WTC11 (cell line): ENCODE results near the gene ESRRG. TPM values are rescaled to one million over a fixed set of nuclear protein-coding genes. Genes with fewer than 3 reads are reported as not detected.

Source experiments
- ATAC-seq: fragments of 200-7000 bp; cut with Tn5 transposase; 2 replicates; pipeline ENCODE4 v1.10.0; 2021; ENCODE audit warnings: mild to moderate bottlenecking, moderate library complexity
- CTCF ChIA-PET: fragments of 300-600 bp; sonication (Branson Sonifier 250); formaldehyde crosslinking; loops from one replicate; lab custom pipeline; 2021; ENCODE audit warnings: antibody characterized with exemption; lab: Charles Lee
- POLR2A ChIA-PET: fragments of 350-600 bp; sonication (Branson Sonifier 250); formaldehyde crosslinking; loops from one replicate; lab custom pipeline; 2021; ENCODE audit warnings: antibody characterized with exemption; lab: Charles Lee
- DNase-seq: peaks from one replicate; pipeline ENCODE4 v3.0.0; 2021; ENCODE audit warnings: low spot score
- H3K27ac Mint-ChIP-seq: 2 replicates; pipeline ENCODE4 v1.8.0; 2021; ENCODE audit warnings: mixed read lengths
- H3K27me3 Mint-ChIP-seq: 2 replicates; pipeline ENCODE4 v1.8.0; 2021; ENCODE audit warnings: low read depth, mild to moderate bottlenecking, moderate library complexity, mixed read lengths
- H3K36me3 Mint-ChIP-seq: 2 replicates; pipeline ENCODE4 v1.8.0; 2021; ENCODE audit warnings: mixed read lengths
- H3K4me1 Mint-ChIP-seq: 2 replicates; pipeline ENCODE4 v1.8.0; 2022; ENCODE audit warnings: mixed read lengths
- H3K4me3 Mint-ChIP-seq: 2 replicates; pipeline ENCODE4 v1.8.0; 2021; ENCODE audit warnings: mild to moderate bottlenecking, moderate library complexity, mixed read lengths
- H3K9me3 Mint-ChIP-seq: 2 replicates; pipeline ENCODE4 v1.8.0; 2021; ENCODE audit warnings: mixed read lengths
- CREB1 ChIP-seq: sonication (generic); formaldehyde crosslinking; IDR thresholded peaks from 2 replicates; pipeline ENCODE4 v1.8.0; 2023; ENCODE audit warnings: mild to moderate bottlenecking, missing genetic modification reagents
- EMX1 ChIP-seq: fragments of 250-450 bp; sonication (Bioruptor Pico); IDR thresholded peaks from 2 replicates; pipeline ENCODE4 v1.8.0; 2021; ENCODE audit warnings: mild to moderate bottlenecking
- FOXJ3 ChIP-seq: sonication (generic); formaldehyde crosslinking; IDR thresholded peaks from 2 replicates; pipeline ENCODE4 v1.9.0; 2021; ENCODE audit warnings: missing genetic modification reagents, mild to moderate bottlenecking, borderline replicate concordance
- JUN ChIP-seq: sonication (generic); formaldehyde crosslinking; IDR thresholded peaks from 2 replicates; pipeline ENCODE4 v1.8.0; 2023; ENCODE audit warnings: mild to moderate bottlenecking, missing genetic modification reagents
- OVOL2 ChIP-seq: fragments of 250-450 bp; sonication (Bioruptor Pico); IDR thresholded peaks from 2 replicates; pipeline ENCODE4 v1.9.0; 2021; ENCODE audit warnings: mild to moderate bottlenecking, borderline replicate concordance
- ZBTB21 ChIP-seq: sonication (generic); formaldehyde crosslinking; IDR thresholded peaks from 2 replicates; pipeline ENCODE4 v1.8.1; 2023; ENCODE audit warnings: mild to moderate bottlenecking, missing genetic modification reagents, borderline replicate concordance
- ZNF138 ChIP-seq: sonication (generic); formaldehyde crosslinking; conservative IDR thresholded peaks from 2 replicates; pipeline ENCODE4 v1.8.1; 2022; ENCODE audit warnings: mild to moderate bottlenecking, moderate library complexity, missing genetic modification reagents
- ZNF423 ChIP-seq: fragments of 250-450 bp; sonication (Bioruptor Pico); IDR thresholded peaks from 2 replicates; pipeline ENCODE4 v2.1.2; 2022; ENCODE audit warnings: mild to moderate bottlenecking, moderate library complexity
- total RNA-seq: library from RNA; stranded (reverse); gene quantifications from 3 replicates; pipeline ENCODE4 v1.2.3, GENCODE V29; 2021
- TF ChIP-seq, protein P1 (sequence below): fragments of 250-450 bp; sonication (Bioruptor Pico); IDR thresholded peaks from 2 replicates; pipeline ENCODE4 v1.9.0; 2021; ENCODE audit warnings: mild to moderate bottlenecking
- TF ChIP-seq, protein P2 (sequence below): sonication (generic); formaldehyde crosslinking; IDR thresholded peaks from 2 replicates; pipeline ENCODE4 v1.8.0; 2023; ENCODE audit warnings: mild to moderate bottlenecking, missing genetic modification reagents
- TF ChIP-seq, protein P3 (sequence below): sonication (generic); formaldehyde crosslinking; IDR thresholded peaks from 2 replicates; pipeline ENCODE4 v1.8.1; 2023; ENCODE audit warnings: mild to moderate bottlenecking, missing genetic modification reagents
- TF ChIP-seq, protein P4 (sequence below): sonication (generic); formaldehyde crosslinking; IDR thresholded peaks from 2 replicates; pipeline ENCODE4 v1.8.1; 2022; ENCODE audit warnings: mild to moderate bottlenecking, missing genetic modification reagents, moderate library complexity, borderline replicate concordance
- TF ChIP-seq, protein P5 (sequence below): fragments of 200-600 bp; IDR thresholded peaks from 2 replicates; pipeline ENCODE4 v1.8.0; 2022; ENCODE audit warnings: antibody characterized with exemption

Gene ESRRG
- total RNA-seq, 1 experiment from 2014 or later: 2.3 TPM

DNA sequence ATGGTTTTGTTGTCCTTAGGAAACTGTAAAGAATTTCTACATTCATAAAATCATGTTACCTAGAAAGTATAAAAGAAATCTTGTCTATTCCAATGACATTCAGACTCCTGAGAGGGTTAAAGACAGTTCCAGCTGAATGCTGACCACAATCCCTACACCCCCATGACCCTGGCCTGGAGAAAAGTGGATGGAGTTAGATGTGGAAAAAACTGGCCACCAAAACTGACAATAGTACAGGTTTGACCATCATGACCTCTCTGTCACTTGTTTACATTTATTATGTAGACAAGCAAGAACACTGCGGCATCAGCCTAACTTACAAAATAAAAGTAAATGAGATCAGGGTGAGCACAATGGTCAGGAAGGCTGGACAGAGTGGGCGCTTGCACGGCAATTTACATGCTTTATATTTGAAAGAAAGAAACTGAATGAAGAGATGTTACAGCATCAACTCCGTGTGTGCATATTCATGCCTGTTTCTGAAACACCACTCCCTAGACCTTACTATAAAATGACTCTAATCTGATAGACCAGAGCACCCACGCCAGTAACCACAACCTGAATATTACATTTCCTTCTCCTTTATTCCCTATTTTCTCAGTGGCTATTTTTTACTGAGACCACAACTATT is 116.0 kb downstream of the ESRRG start:
- ChIA-PET POLR2A (no interaction called here), CTCF (no interaction called here)
- Mint-ChIP-seq H3K4me1 (peaks cover 4% of the 10 kb centered on the region; the same call in 1 of the 2 replicates), H3K27me3 (no peaks in the 10 kb centered on the region), H3K4me3 (no peak overlapping the region), H3K27ac (no peak overlapping the region), H3K36me3 (no peaks in the 10 kb centered on the region), H3K9me3 (no peaks in the 10 kb centered on the region)
- DNase-seq (no peak), ATAC-seq (no peak)
- TF ChIP-seq CREB1 (CRISPR knock-in tag) (no peak), EMX1 (CRISPR knock-in tag) (no peak)

DNA sequence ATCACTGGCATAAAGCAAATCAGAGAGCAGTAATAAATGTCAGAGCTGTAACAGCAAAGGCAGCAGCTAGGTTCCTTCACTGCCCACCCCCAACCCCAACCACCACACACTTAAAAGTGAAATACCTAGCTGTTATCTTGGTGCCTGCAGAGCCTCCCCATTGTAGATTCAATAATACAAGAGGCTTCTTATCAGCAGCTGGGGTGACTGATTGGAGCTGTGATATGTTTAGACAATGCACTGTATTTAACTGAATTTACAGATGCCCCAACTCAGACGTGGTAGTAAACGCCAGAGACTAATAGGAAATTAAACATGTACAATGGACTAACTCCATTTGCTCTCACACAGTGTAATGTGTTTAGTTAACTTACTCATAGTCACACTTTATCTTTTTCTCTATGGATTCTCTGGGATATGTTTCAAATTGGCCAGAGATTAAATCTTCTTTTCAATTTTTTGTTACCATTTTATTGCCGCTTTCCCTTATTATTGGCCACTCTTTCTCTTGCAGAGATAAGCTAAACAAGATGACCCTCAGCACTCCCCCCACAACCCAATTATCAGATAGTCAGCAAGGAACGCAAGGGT is 117.1 kb downstream of the ESRRG start:
- POLR2A ChIA-PET: no interaction called here
- peaks cover 8% of the 10 kb centered on the region for H3K4me1 Mint-ChIP-seq
- no peak overlapping the region for H3K4me3 Mint-ChIP-seq
- no peaks in the 10 kb centered on the region for H3K36me3 Mint-ChIP-seq
- CTCF ChIA-PET: interaction anchor here (0.9 kb wide), 1 partner anchor 295 kb away, joined by 4 read pairs; no protein-coding TSS in a partner anchor
- no peaks in the 10 kb centered on the region for H3K9me3 Mint-ChIP-seq
- ATAC-seq: peak; percentile 16; the same call in 1 of the 2 replicates
- H3K27ac Mint-ChIP-seq: no peak overlapping the region
- no peak for TF ChIP-seq ZNF423
- TF ChIP-seq, protein P1, sequence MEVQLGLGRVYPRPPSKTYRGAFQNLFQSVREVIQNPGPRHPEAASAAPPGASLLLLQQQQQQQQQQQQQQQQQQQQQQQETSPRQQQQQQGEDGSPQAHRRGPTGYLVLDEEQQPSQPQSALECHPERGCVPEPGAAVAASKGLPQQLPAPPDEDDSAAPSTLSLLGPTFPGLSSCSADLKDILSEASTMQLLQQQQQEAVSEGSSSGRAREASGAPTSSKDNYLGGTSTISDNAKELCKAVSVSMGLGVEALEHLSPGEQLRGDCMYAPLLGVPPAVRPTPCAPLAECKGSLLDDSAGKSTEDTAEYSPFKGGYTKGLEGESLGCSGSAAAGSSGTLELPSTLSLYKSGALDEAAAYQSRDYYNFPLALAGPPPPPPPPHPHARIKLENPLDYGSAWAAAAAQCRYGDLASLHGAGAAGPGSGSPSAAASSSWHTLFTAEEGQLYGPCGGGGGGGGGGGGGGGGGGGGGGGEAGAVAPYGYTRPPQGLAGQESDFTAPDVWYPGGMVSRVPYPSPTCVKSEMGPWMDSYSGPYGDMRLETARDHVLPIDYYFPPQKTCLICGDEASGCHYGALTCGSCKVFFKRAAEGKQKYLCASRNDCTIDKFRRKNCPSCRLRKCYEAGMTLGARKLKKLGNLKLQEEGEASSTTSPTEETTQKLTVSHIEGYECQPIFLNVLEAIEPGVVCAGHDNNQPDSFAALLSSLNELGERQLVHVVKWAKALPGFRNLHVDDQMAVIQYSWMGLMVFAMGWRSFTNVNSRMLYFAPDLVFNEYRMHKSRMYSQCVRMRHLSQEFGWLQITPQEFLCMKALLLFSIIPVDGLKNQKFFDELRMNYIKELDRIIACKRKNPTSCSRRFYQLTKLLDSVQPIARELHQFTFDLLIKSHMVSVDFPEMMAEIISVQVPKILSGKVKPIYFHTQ (CRISPR knock-in tag): no peak
- TF ChIP-seq, protein P2, sequence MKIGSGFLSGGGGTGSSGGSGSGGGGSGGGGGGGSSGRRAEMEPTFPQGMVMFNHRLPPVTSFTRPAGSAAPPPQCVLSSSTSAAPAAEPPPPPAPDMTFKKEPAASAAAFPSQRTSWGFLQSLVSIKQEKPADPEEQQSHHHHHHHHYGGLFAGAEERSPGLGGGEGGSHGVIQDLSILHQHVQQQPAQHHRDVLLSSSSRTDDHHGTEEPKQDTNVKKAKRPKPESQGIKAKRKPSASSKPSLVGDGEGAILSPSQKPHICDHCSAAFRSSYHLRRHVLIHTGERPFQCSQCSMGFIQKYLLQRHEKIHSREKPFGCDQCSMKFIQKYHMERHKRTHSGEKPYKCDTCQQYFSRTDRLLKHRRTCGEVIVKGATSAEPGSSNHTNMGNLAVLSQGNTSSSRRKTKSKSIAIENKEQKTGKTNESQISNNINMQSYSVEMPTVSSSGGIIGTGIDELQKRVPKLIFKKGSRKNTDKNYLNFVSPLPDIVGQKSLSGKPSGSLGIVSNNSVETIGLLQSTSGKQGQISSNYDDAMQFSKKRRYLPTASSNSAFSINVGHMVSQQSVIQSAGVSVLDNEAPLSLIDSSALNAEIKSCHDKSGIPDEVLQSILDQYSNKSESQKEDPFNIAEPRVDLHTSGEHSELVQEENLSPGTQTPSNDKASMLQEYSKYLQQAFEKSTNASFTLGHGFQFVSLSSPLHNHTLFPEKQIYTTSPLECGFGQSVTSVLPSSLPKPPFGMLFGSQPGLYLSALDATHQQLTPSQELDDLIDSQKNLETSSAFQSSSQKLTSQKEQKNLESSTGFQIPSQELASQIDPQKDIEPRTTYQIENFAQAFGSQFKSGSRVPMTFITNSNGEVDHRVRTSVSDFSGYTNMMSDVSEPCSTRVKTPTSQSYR: no peak
- TF ChIP-seq, protein P3, sequence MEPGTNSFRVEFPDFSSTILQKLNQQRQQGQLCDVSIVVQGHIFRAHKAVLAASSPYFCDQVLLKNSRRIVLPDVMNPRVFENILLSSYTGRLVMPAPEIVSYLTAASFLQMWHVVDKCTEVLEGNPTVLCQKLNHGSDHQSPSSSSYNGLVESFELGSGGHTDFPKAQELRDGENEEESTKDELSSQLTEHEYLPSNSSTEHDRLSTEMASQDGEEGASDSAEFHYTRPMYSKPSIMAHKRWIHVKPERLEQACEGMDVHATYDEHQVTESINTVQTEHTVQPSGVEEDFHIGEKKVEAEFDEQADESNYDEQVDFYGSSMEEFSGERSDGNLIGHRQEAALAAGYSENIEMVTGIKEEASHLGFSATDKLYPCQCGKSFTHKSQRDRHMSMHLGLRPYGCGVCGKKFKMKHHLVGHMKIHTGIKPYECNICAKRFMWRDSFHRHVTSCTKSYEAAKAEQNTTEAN (CRISPR knock-in tag): no peak
- H3K27me3 Mint-ChIP-seq: peaks cover 4% of the 10 kb centered on the region; the same call in 1 of the 2 replicates
- DNase-seq: no peak

DNA sequence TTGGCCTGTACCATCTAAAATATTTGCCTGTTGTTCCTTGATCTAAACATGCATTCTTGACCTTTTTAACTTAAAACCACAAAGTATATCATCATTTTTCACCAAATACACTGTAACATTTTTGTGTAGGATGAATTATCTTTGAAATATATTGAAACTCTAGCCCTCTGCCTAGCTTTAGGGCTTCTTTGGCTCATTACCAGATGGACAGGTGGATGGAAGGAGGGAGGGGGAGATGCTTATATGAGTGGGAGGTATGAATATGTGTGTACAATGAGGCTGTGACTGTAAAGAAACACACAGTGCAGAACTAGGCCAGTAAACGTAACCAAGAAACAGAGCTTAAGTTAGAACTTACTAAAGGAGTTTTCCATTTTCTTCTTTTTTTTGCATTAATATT is 118.5 kb downstream of the ESRRG start:
- Mint-ChIP-seq H3K36me3 (no peaks in the 10 kb centered on the region), H3K4me1 (peaks cover 19% of the 10 kb centered on the region), H3K4me3 (no peak overlapping the region), H3K9me3 (no peaks in the 10 kb centered on the region), H3K27ac (no peak overlapping the region), H3K27me3 (peaks cover 4% of the 10 kb centered on the region; the same call in 1 of the 2 replicates)
- TF ChIP-seq FOXJ3 (CRISPR knock-in tag) (no peak), ZBTB21 (CRISPR knock-in tag) (no peak), OVOL2 (CRISPR knock-in tag) (no peak), ZNF138 (CRISPR knock-in tag) (no peak), JUN (no peak)
- TF ChIP-seq, protein P4, sequence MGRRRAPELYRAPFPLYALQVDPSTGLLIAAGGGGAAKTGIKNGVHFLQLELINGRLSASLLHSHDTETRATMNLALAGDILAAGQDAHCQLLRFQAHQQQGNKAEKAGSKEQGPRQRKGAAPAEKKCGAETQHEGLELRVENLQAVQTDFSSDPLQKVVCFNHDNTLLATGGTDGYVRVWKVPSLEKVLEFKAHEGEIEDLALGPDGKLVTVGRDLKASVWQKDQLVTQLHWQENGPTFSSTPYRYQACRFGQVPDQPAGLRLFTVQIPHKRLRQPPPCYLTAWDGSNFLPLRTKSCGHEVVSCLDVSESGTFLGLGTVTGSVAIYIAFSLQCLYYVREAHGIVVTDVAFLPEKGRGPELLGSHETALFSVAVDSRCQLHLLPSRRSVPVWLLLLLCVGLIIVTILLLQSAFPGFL (CRISPR knock-in tag): no peak
- TF ChIP-seq, protein P1 (CRISPR knock-in tag): no peak
- TF ChIP-seq, protein P5, sequence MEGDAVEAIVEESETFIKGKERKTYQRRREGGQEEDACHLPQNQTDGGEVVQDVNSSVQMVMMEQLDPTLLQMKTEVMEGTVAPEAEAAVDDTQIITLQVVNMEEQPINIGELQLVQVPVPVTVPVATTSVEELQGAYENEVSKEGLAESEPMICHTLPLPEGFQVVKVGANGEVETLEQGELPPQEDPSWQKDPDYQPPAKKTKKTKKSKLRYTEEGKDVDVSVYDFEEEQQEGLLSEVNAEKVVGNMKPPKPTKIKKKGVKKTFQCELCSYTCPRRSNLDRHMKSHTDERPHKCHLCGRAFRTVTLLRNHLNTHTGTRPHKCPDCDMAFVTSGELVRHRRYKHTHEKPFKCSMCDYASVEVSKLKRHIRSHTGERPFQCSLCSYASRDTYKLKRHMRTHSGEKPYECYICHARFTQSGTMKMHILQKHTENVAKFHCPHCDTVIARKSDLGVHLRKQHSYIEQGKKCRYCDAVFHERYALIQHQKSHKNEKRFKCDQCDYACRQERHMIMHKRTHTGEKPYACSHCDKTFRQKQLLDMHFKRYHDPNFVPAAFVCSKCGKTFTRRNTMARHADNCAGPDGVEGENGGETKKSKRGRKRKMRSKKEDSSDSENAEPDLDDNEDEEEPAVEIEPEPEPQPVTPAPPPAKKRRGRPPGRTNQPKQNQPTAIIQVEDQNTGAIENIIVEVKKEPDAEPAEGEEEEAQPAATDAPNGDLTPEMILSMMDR: no peak
- TF ChIP-seq, protein P2: no peak
- DNase-seq (no peak), ATAC-seq (no peak)
- POLR2A ChIA-PET: no interaction called here
- CTCF ChIA-PET: no interaction called here
